ENCODE measurements around the gene INHBA.

INHBA gene

GRCh38 chr7:41698726-41699125 is 4.2 kb downstream of the INHBA start:
- H3K4me3 ChIP-seq (ENCODE audit: low read depth, low read length): no peak overlapping the region
- TF ChIP-seq CTCF (IDR thresholded peaks at IDR 0.05; ENCODE audit: low read depth, low read length, missing control alignments): no peak
- no peak for DNase-seq (ENCODE audit: low read depth)

- TF ChIP-seq CTCF (IDR thresholded peaks at IDR 0.05; ENCODE audit: low read depth, low read length, missing control alignments): no peak
- no peak overlapping the region for H3K4me3 ChIP-seq (ENCODE audit: low read depth, low read length)
- no peak for DNase-seq (ENCODE audit: low read depth)
Measured at GRCh38 chr7:41698114-41698513, 4.8 kb downstream of the INHBA start.

- DNase-seq (ENCODE audit: low read depth): no peak
- peak; percentile 69 for TF ChIP-seq CTCF (IDR thresholded peaks at IDR 0.05; ENCODE audit: low read depth, low read length, missing control alignments)
- H3K4me3 ChIP-seq (ENCODE audit: low read depth, low read length): no peak overlapping the region
Measured at GRCh38 chr7:41696323-41696916, 6.5 kb downstream of the INHBA start.

- no peak overlapping the region for H3K4me3 ChIP-seq (ENCODE audit: low read depth, low read length)
- no peak for TF ChIP-seq CTCF (IDR thresholded peaks at IDR 0.05; ENCODE audit: low read depth, low read length, missing control alignments)
- no peak for DNase-seq (ENCODE audit: low read depth)
Measured at GRCh38 chr7:41695661-41696322, 7.1 kb downstream of the INHBA start.

- no peak for TF ChIP-seq CTCF (IDR thresholded peaks at IDR 0.05; ENCODE audit: low read depth, low read length, missing control alignments)
- no peak for DNase-seq (ENCODE audit: low read depth)
- H3K4me3 ChIP-seq (ENCODE audit: low read depth, low read length): no peak overlapping the region
Measured at GRCh38 chr7:41694495-41694894, 8.4 kb downstream of the INHBA start.

GRCh38 chr7:41693150-41693997 is 9.5 kb downstream of the INHBA start:
- TF ChIP-seq CTCF (IDR thresholded peaks at IDR 0.05; ENCODE audit: low read depth, low read length, missing control alignments): no peak
- DNase-seq (ENCODE audit: low read depth): no peak
- no peak overlapping the region for H3K4me3 ChIP-seq (ENCODE audit: low read depth, low read length)
